ENCODE measurements around the gene CACFD1. TPM values are rescaled to one million over a fixed set of nuclear protein-coding genes. Genes with fewer than 3 reads are reported as not detected.

The CACFD1 gene
- total and polyA plus RNA-seq, 2 of the 4 experiments (the other 2 are of a cell fraction), result 2.0 to 6.6 TPM

DNA sequence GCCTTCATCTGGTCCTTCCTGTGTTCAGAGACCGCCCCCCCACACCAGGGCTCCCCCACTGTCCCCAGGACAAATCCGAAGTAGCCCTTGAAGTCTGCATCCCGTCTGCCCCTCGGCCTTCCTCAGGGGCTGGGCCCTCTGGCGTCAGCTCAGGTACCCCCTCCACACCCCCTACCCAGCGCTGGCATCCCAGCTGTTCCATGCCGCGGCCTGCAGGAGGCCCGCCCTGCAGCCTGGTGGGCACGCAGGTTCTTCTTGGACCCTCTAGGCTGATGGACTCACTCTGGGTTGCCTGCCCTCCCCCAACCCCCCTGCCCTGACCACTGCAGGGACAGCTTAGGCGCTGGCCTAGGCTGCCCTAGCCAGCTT, 12.5 kb downstream of the CACFD1 start:
- ChIA-PET POLR2A (ENCODE audit: unreplicated experiment) (no interaction called here), CTCF (no interaction called here)
- Histone ChIP-seq H3K23ac (ENCODE audit: low read depth, low read length) (no peak overlapping the region), H2BK120ac (ENCODE audit: low read depth, low read length) (no peak overlapping the region), H2AK9ac (replicated peaks; ENCODE audit: low read depth, low read length, poor library complexity) (no peak overlapping the region), H2BK5ac (ENCODE audit: low read depth, low read length, poor library complexity, severe bottlenecking) (no peak overlapping the region), H2AFZ (replicated peaks; ENCODE audit: low read length, poor library complexity) (no peak overlapping the region), H4K91ac (ENCODE audit: insufficient read depth, low read depth, low read length) (no peak overlapping the region), H3K9ac (ENCODE audit: low read depth, low read length) (no peak overlapping the region), H2AK5ac (ENCODE audit: low read depth, low read length) (no peak overlapping the region), H3K4me1 (ENCODE audit: control insufficient read depth, insufficient read depth, low read length) (no peaks in the 10 kb centered on the region), H3K79me1 (ENCODE audit: low read depth in 1 of 2, low read length in 2 of 2) (no peaks in the 10 kb centered on the region), H3K36me3 (ENCODE audit: control insufficient read depth, insufficient read depth, low read length) (peaks cover 3% of the 10 kb centered on the region; the same call in 1 of the 2 replicates), H3K4me3 (ENCODE audit: insufficient read depth, low read depth, low read length) (no peak overlapping the region), H4K20me1 (ENCODE audit: insufficient read depth, low read length) (no peaks in the 10 kb centered on the region), H2BK20ac (ENCODE audit: low read depth, low read length) (no peak overlapping the region), H4K5ac (ENCODE audit: low read depth, low read length) (no peak overlapping the region), H3K27ac (ENCODE audit: insufficient read depth, low read length) (no peak overlapping the region), H3K9me1 (ENCODE audit: insufficient read depth, low read length) (no peaks in the 10 kb centered on the region), H3K4me2 (ENCODE audit: low read depth, low read length) (no peak overlapping the region), H3K18ac (ENCODE audit: low read depth, low read length) (no peak overlapping the region), H3K56ac (ENCODE audit: extremely low read depth, insufficient read depth, low read length) (no peak overlapping the region), H3K14ac (replicated peaks; ENCODE audit: low read depth, low read length) (no peak overlapping the region), H3K9me3 (ENCODE audit: control insufficient read depth, insufficient read depth, low read length) (no peaks in the 10 kb centered on the region), H4K8ac (ENCODE audit: low read depth in 2 of 2, low read length in 2 of 2) (no peak overlapping the region), H3K27me3 (ENCODE audit: control insufficient read depth, insufficient read depth, low read length) (no peaks in the 10 kb centered on the region), H3K4ac (ENCODE audit: low read depth, low read length) (no peak overlapping the region), H2BK15ac (ENCODE audit: low read depth, low read length) (no peak overlapping the region)
- in situ Hi-C loops (cut with MboI; ENCODE audit: low sequenced_read_pairs) (no loop called here), dilution Hi-C loops (cut with HindIII; ENCODE audit: low sequenced_read_pairs, unreplicated experiment) (no loop called here), intact Hi-C loops (cut with micrococcal nuclease) (no loop called here)
- no TSS peak for BruUV-seq (replicated peaks)
- no peak for ATAC-seq (ENCODE audit: low read depth)
- no peak for DNase-seq
- no peak for TF ChIP-seq FOS (IDR thresholded peaks at IDR 0.05; ENCODE audit: low read depth, low read length)
- TF ChIP-seq NFE2L2 (IDR thresholded peaks at IDR 0.05; ENCODE audit: low read depth, low read length), result no peak
- TF ChIP-seq RCOR1 (IDR thresholded peaks at IDR 0.05; ENCODE audit: insufficient replicate concordance, low read length), result no peak
- no peak for TF ChIP-seq MXI1 (IDR thresholded peaks at IDR 0.05; ENCODE audit: borderline replicate concordance, low read depth, low read length)
- no peak for TF ChIP-seq SMC3 (IDR thresholded peaks at IDR 0.05; ENCODE audit: low read depth, low read length)
- no peak for TF ChIP-seq BHLHE40 (IDR thresholded peaks at IDR 0.05; ENCODE audit: low read depth, low read length)
- TF ChIP-seq, protein P1, sequence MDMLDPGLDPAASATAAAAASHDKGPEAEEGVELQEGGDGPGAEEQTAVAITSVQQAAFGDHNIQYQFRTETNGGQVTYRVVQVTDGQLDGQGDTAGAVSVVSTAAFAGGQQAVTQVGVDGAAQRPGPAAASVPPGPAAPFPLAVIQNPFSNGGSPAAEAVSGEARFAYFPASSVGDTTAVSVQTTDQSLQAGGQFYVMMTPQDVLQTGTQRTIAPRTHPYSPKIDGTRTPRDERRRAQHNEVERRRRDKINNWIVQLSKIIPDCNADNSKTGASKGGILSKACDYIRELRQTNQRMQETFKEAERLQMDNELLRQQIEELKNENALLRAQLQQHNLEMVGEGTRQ (IDR thresholded peaks at IDR 0.05; ENCODE audit: low read depth, low read length), result no peak
- no peak for TF ChIP-seq MAFK (IDR thresholded peaks at IDR 0.05; ENCODE audit: low read depth, low read length)
- TF ChIP-seq, protein P2, sequence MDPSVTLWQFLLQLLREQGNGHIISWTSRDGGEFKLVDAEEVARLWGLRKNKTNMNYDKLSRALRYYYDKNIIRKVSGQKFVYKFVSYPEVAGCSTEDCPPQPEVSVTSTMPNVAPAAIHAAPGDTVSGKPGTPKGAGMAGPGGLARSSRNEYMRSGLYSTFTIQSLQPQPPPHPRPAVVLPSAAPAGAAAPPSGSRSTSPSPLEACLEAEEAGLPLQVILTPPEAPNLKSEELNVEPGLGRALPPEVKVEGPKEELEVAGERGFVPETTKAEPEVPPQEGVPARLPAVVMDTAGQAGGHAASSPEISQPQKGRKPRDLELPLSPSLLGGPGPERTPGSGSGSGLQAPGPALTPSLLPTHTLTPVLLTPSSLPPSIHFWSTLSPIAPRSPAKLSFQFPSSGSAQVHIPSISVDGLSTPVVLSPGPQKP (IDR thresholded peaks at IDR 0.05; ENCODE audit: borderline replicate concordance, low read depth, low read length), result no peak
- TF ChIP-seq CHD1 (IDR thresholded peaks at IDR 0.05; ENCODE audit: low read depth, low read length), result no peak
- TF ChIP-seq POLR2A (IDR thresholded peaks at IDR 0.05; ENCODE audit: low read depth, low read length), result no peak
- TF ChIP-seq RFX5 (IDR thresholded peaks at IDR 0.05; ENCODE audit: low read depth, low read length), result no peak
- no peak for TF ChIP-seq RAD21 (IDR thresholded peaks at IDR 0.05; ENCODE audit: low read length)
- WGBS, 2 experiments (ENCODE audit: extremely low coverage in 2 of 2, insufficient read length in 1 of 2), result 87% methylated on average over 4 of the region's 11 CpGs; no CpG with 5 or more reads in 1 of the 2 experiments

All from IMR-90 (cell line).